Testis (tissue), 3 donors: ENCODE measurements around the gene HIP1. TPM values are rescaled to one million over a fixed set of nuclear protein-coding genes. Genes with fewer than 3 reads are reported as not detected.

ENCODE experiments used
- DNase-seq: peaks from one replicate; pipeline ENCODE4 v3.0.0-alpha.2; 2019
- H3K27ac ChIP-seq, 2 donors: fragments of 200-600 bp; sonication (generic); one replicate each; pipeline ENCODE4 v1.5.1; 2019
- H3K27me3 ChIP-seq: fragments of 200-600 bp; sonication (generic); one replicate; pipeline ENCODE4 v1.5.1; 2019
- H3K36me3 ChIP-seq: fragments of 200-600 bp; sonication (generic); one replicate; pipeline ENCODE4 v1.5.1; 2017; ENCODE audit warnings: low read depth; ENCODE audit errors: missing control alignments
- H3K4me1 ChIP-seq: fragments of 200-600 bp; sonication (generic); one replicate; pipeline ENCODE4 v1.5.1; 2019
- H3K4me3 ChIP-seq, 2 donors: fragments of 200-600 bp; sonication (generic); one replicate each; pipeline ENCODE4 v1.5.1; 2017 to 2019
- H3K9me3 ChIP-seq: fragments of 200-600 bp; sonication (generic); one replicate; pipeline ENCODE4 v1.5.1; 2017
- POLR2A ChIP-seq: fragments of 450-650 bp; IDR thresholded peaks from one replicate; pipeline ENCODE4 v1.6.1; 2017; ENCODE audit warnings: antibody characterized with exemption, mild to moderate bottlenecking, moderate library complexity
- WGBS, 2 donors: methylation state at CpG; one replicate each; pipeline ENCODE4 v1.1.5; 2018; 5-methylcytosine and 5-hydroxymethylcytosine counted together
- intact Hi-C: fragments of 100-400 bp; cut with DNase I; formaldehyde crosslinking; loops from one replicate; pipeline ENCODE4 v1.15.1; 2023; ENCODE audit warnings: low total_unique reads
- polyA plus RNA-seq: library from polyadenylated mRNA; stranded (reverse); fragments of 350-450 nt; fragmentation: Illumina TruSeq; extraction: RNeasy Lipid Tissue Mini Kit (QIAGEN cat#74804); gene quantifications from one replicate; pipeline ENCODE4 v1.2.3, GENCODE V29; 2014; ENCODE audit warnings: low read depth, low replicate concordance; ENCODE audit not compliant: insufficient read depth
- total RNA-seq, 2 donors: library from RNA; depleted of rRNA; stranded (reverse); fragments of >200 nt; gene quantifications; one replicate each; pipeline ENCODE4 v1.2.3, GENCODE V29; 2016
- TF ChIP-seq, protein P1 (sequence below), 3 experiments: fragments of 450-650 bp in 2 of 3; fragments of 200-600 bp in 1 of 3; sonication (generic) in 1 of 3; IDR thresholded peaks; one replicate each; pipeline ENCODE4 v1.5.1; 2016 to 2019; ENCODE audit warnings: antibody characterized with exemption in 3 of 3, mild to moderate bottlenecking in 2 of 3, moderate library complexity in 1 of 3

Gene HIP1
- total and polyA plus RNA-seq, 3 donors from 2014 or later, result 43.5 to 85.4 (median 68.0) TPM

DNA sequence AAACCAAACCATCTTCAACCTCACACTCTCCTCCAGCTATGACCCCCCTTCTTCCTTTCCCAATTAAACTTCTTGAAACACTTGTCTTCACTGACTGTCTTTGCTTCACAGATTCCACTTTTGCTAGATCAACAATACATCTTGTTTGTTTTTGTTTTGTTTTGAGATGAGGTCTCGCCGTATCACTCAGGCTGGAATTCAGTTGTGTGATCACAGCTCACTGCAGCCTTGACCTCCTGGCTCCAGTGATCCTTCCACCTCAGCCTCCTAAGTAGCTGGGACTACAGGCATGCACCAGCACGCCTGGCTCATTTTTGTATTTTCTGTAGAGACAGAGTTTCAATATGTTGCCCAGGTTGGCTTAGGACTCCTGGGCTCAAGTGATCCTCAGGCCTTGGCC is 59.7 kb downstream of the HIP1 start:
- TF ChIP-seq, protein P1, sequence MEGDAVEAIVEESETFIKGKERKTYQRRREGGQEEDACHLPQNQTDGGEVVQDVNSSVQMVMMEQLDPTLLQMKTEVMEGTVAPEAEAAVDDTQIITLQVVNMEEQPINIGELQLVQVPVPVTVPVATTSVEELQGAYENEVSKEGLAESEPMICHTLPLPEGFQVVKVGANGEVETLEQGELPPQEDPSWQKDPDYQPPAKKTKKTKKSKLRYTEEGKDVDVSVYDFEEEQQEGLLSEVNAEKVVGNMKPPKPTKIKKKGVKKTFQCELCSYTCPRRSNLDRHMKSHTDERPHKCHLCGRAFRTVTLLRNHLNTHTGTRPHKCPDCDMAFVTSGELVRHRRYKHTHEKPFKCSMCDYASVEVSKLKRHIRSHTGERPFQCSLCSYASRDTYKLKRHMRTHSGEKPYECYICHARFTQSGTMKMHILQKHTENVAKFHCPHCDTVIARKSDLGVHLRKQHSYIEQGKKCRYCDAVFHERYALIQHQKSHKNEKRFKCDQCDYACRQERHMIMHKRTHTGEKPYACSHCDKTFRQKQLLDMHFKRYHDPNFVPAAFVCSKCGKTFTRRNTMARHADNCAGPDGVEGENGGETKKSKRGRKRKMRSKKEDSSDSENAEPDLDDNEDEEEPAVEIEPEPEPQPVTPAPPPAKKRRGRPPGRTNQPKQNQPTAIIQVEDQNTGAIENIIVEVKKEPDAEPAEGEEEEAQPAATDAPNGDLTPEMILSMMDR (IDR thresholded peaks at IDR 0.05), result no peak
- TF ChIP-seq POLR2A, result no peak
- no peaks in the 10 kb centered on the region for H3K9me3 ChIP-seq
- H3K27ac ChIP-seq, result no peak overlapping the region
- no peak overlapping the region for H3K4me3 ChIP-seq
- WGBS, 2 donors, result 64 to 72% methylated on average over 3 of the region's 3 CpGs
- H3K4me1 ChIP-seq, result no peaks in the 10 kb centered on the region
- no peaks in the 10 kb centered on the region for H3K27me3 ChIP-seq
- no peak for DNase-seq
- no peaks in the 10 kb centered on the region for H3K36me3 ChIP-seq
- intact Hi-C loops, result no loop called here

DNA sequence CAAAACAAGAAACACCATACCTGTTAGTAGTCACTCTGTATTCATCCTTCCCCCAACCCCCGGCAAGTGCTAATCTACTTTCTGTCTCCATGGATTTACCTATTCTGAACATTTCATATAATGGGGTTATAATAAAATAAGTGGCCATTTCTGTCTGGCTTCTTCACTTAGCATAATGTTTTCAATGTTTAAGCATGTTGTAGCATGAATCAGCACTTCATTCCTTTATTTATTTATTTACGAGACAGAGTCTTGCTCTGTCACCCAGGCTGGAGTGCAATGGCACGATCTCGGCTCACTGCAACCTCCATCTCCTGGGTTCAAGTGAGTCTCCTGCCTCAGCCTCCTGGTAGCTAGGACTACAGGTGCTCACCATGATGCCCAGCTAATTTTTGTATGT is 69.2 kb downstream of the HIP1 start:
- TF ChIP-seq POLR2A, result no peak
- TF ChIP-seq, protein P1 (IDR thresholded peaks at IDR 0.05), result no peak
- WGBS, 2 donors, result 86 to 98% methylated on average over 4 of the region's 4 CpGs
- DNase-seq, result no peak
- Histone ChIP-seq H3K4me1 (no peaks in the 10 kb centered on the region), H3K4me3 (no peak overlapping the region), H3K27me3 (no peaks in the 10 kb centered on the region), H3K27ac (no peak overlapping the region), H3K36me3 (no peaks in the 10 kb centered on the region), H3K9me3 (no peaks in the 10 kb centered on the region)
- intact Hi-C loops, result no loop called here

DNA sequence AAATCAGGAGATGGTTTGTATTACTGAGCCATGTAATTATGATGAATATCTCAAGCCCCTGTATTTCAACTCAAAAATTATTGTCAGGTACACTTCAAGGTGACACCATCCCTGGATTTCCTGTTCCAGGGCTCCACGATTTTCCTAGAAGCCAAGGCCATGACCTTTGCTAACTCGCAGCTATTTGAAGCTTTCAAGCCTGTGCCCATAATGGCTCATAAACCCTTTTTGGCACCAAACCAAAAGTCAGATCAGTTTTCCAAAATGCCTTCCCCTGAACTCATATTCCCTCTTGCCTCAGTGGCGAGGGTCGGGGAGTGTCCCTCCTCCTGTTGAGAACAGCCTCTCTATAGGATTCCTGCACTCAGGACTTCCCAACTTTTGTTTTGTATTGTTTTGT is 70.8 kb downstream of the HIP1 start:
- no peak for TF ChIP-seq POLR2A
- TF ChIP-seq, protein P1 (IDR thresholded peaks at IDR 0.05), result no peak
- Histone ChIP-seq H3K27me3 (no peaks in the 10 kb centered on the region), H3K9me3 (no peaks in the 10 kb centered on the region), H3K4me1 (no peaks in the 10 kb centered on the region), H3K4me3 (no peak overlapping the region), H3K27ac (no peak overlapping the region), H3K36me3 (no peaks in the 10 kb centered on the region)
- WGBS, 2 donors, result 58 to 72% methylated on average over 4 of the region's 4 CpGs
- intact Hi-C loops, result no loop called here
- DNase-seq, result no peak

DNA sequence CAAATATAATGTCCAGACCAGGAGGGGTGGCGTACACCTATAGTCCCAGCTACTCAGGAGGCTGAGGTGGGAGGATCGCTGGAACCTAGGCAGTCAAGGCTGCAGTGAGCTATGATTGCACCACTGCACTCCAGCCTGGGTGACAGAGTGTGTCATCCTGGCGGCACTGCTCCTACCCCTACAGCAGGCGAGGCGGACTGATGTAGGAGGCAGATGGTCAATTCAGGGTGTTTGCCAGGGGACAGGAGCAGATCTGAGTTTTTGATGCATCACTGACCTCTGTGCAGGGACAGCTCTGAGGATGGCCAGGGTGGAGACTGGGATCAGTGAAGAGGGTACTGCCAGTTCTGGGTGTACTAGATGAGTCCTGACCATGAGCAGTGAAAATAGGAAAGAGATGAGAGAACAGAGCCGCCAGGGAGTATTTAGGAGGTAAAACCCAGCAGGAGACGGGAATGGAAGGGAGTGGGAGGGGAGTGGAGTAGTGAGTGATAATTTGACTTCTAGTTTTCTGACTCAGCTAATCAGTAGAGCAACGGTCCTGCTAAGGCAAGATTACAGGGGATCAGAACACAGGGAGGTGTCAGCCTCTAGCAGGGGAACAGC is 75.3 kb downstream of the HIP1 start:
- WGBS, 2 donors, result 64 to 66% methylated on average over 8 of the region's 8 CpGs
- H3K4me3 ChIP-seq, result no peak overlapping the region
- peaks cover 8% of the 10 kb centered on the region for H3K4me1 ChIP-seq
- H3K27me3 ChIP-seq, result no peaks in the 10 kb centered on the region
- intact Hi-C loops, result no loop called here
- H3K9me3 ChIP-seq, result no peaks in the 10 kb centered on the region
- no peaks in the 10 kb centered on the region for H3K36me3 ChIP-seq
- TF ChIP-seq, protein P1 (IDR thresholded peaks at IDR 0.05), result no peak
- TF ChIP-seq POLR2A, result no peak
- DNase-seq, result no peak
- no peak overlapping the region for H3K27ac ChIP-seq
